T1000 (cell line): Measurements from ENCODE around the gene DDX47.
"Not testable (repeated sequence)": the region's sequence is repeated elsewhere in the genome, so short reads cannot be mapped to it uniquely, and the experiment has no call there.

Experiments used
- DNase-seq: peaks from one replicate; lab custom pipeline; 2025; ENCODE audit warnings: mixed read lengths; lab: John Stamatoyannopoulos, UW

Gene DDX47

DNA sequence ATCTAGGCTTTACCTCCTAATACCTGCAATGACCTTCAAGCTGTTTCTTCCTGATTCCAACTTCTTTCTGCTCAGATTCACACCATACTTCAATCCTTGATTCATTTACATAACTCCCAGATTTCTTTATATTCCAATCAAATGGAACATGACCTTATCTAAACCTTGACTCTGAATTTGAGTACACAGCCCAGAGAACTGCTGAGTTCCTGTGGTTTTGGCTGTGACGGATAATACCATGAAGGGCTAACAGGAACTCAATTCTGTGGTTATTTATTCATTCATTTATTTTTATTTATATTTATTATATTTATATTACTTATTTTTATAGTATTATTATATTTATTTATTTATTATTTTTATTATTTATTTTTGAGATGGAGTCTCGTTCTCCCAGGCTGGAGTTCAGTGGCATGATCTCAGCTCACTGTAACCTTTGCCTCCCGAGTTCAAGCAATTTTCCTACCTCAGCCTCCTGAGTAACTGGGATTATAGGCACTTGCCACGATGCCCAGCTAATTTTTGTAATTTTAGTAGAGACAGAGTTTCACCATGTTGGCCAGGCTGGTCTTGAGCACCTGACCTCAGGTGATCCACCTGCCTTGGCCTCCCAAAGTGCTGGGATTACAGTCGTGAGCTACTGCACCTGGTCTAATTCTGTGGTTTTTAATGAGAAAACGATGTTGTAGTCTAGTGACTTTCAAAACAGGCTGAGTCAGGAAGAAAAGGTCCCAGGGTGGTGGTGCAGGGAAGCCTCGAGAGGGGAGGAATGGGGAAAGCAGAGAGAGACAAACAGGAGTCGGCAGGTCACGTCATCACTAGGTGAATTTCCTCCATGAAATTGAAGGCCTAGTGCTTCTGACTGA lies 16.0 kb upstream of the DDX47 start:
- DNase-seq = no peak

DNA sequence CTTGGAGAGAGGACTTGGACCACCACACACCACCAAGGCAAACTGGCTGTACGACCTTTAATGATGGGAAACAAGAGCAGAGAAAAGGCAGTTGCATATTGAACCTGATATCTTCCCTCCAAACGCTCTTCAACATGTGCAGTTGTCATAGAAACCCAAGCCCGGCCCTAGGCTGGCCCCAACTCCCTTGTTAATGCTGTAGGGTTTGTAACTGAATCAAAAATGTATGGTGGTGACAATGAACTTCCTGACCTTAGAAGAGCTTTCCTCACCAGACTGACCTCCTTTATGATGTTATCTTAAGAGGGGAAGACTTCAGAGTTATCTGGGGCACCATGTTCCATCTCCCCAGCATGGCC lies 15.4 kb upstream of the DDX47 start:
- no peak for DNase-seq

DNA sequence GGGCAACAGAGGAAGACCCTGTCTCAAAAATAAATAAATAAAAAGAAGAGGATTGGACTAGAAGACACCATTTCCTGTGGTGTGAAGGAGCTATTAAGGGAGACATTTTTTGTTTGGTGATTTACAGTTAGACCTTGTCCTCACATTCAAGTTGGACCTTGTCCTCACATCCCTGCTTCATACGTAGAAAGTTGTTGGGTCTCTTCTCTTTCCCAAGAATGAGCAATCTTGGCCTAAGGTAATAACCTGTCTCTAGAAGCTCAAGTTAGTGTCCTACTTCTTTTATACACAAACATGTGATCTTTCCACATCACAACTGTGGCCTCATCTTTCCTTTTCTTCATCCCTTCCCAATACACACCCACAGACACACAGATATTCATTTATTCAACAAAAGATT lies 14.7 kb upstream of the DDX47 start:
- no peak for DNase-seq

DNA sequence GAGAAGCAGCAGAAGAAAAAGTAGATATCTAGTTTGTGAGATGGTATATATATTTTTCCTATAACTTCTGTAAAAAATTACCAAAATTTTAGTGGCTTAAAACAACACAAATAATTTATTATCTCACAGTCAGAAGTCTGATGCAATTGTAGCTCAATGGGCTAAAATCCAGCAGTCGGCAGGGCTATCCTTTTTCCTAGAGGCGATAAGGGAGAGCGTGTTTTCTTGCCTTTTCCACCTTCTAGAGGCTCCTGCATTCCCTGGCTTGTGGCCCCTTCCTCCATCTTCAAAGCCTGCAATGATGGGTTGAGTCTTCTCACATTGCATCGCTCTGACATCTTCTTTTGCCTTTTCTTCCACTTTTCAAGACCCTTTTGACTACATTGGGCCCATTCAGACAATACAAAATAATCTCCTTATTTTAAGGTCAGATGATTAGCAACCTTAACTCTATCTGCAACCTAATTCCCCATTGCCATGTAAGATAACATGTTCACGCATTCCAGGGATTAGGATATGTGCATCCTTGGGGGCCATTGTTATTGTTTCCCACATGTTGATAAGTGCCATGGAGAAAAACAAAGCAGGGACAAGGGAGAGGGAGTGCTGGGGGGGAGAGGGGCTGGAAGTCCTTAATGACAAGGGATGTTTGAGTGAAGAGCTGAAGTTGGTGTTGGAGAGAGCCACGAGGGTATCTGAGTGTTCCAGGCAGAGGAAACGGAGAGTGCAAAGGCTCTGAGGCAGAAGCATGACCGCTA lies 13.8 kb upstream of the DDX47 start:
- no peak for DNase-seq

DNA sequence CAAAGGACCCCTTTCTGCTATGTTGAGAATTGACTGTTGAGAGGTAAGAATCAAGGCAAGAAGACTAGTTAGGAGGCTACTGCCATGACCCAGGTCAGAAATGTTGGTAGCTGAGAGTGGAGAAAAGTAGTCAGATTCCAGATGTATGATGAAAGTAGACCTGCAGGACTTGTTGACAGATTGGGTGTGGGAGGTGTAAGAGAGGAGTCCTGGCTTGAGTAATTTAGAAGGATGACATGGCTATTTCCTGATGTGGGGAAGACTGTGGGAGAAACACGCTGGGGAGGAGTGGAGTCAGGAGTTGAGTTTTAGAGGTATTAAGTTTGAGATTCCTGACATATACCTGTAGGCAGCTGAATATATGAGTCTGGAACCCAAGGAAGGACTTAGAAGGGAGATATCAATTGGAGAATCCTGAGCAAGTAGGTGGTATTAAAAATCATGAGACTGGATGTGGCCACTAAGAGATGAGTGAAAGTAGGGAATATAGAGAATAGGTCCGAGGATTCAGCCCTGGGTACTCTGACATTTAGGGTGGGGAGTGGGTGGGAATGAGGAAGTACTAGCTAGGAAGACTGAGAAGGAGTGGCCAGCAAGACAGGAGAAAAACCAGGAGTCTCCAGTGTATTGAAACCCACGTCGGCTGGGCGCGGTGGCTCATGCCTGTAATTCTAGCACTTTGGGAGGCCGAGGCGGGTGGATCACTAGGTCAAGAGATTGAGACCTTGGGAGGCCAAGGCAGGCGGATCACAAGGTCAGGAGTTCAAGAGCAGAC lies 12.6 kb upstream of the DDX47 start:
- no peak for DNase-seq

DNA sequence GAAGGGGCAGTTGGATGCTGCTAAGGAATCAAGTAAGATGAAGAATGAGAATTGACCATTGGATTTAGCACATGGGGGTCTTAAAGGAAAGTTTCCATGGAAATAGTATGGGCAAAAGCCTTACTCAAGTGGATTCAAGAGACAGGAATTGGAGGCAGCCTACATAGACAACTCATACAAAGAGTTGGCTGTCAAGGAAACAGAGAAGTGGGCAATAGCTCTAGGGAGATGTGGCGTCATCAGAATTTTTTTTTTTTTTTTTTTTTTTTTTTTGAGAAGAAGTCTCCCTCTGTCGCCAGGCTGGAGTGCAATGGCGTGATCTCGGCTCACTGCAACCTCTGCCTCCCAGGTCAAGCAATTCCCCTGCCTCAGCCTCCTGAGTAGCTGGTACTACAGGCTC lies 11.5 kb upstream of the DDX47 start:
- not testable (repeated sequence) for DNase-seq

DNA sequence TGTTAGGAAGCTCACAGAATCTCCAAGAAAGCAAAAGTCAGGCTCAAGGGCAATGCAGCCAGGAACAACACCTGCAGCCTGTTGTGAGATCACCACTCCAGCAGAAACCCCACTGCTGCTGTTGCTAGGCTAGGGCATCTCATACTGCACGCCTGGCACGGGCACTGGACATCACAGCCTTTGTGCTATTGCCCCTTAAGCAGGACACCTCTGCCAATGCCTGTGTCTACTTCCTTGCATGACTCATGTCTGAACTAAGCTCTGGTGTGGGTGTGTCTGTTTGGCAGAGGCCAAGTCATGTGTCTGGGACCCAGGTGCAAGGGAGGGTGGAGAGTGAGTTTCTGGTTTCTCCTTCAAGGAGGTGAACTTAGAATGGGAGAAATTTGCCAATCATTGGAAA lies 10.0 kb upstream of the DDX47 start:
- DNase-seq = peak; percentile 25

DNA sequence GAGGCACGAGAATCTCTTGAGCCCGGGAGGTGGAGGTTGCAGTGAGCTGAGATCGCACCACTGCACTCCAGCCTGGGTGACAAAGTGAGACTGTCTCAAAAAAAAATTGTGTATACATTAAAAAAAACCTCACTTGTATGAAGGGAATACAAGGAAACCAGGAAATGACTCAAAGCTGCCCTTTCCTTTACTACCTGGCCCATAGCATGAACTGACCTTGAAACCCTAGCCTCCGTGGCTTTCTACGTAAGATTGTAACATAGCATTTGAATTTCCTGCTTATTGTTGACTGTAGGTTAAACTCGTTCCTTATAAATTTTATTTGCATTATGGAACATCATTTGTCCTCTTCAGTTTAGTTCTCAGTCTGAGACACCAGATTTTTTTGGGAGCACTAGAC lies 9.1 kb upstream of the DDX47 start:
- DNase-seq = no peak

DNA sequence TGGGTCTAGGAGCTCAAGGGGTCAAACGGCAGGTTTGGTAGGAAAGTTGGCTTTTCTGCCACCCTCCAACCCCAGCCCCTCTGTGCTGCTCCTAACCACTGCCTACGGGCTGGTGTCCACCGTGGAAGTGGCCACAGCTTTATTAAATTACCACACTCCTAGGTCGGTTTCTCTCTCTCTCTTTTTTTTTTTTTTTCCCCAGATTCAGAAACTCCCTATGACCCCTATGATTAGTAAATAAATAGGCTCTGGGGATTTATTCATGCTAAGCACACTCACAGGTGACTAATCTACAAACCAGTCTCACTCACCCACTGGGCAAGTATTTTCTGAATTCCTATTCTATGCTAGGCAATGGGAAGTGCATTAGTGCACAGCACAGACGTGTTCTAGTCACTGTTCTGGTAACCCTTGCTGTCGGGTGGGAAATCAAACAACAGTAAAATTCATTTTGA lies 8.7 kb upstream of the DDX47 start:
- DNase-seq = peak; percentile 19

DNA sequence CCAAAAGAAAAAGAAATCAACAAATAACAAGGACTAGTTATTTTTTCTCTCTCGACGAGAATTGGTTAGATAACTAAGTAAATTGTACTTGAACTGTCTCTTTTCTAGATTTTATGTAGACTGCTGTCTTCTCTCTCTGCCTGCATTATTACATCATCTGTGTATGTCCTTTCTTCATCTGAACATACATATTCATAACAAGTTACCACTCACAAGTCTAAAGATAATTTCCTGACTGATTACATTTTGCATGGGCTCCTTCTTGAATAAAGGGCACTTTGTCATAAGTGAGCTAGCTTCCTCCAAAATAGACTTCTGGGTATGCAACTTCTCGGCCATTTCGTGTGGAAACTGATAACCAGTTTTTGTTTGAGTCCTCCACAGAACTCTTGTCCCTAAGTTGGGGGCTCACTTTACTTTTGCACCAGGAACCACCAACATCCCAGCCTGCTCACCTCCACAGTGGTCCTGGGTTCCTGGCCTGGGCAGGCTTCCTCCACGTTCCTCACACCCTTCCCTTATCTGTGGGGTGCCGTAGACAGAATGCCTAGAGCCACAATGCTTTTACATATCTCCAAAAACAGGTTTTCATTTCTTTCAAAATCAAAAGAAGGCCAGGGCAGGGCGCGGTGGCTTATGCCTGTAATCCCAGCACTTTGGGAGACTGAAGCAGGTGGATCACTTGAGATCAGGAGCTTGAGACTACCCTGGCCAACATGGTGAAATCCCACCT lies 6.2 kb upstream of the DDX47 start:
- no peak for DNase-seq

DNA sequence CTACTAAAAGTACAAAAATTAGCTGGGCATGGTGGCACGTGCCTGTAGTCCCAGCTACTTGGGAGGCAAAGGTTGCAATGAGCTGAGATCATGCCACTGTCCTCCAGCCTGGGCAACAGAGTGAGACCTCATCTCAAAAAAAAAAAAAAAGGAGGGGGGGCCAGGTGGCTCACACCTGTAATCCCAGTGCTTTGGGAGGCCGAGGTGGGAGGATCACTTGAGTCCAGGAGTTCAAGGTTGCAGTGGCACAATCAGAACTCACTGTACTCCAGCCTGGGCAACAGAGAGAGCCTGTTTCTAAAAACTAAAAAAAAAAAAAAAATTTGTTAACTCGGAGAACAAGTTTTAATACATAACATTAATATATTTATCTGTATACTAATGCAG lies 5.6 kb upstream of the DDX47 start:
- DNase-seq = not testable (repeated sequence)

DNA sequence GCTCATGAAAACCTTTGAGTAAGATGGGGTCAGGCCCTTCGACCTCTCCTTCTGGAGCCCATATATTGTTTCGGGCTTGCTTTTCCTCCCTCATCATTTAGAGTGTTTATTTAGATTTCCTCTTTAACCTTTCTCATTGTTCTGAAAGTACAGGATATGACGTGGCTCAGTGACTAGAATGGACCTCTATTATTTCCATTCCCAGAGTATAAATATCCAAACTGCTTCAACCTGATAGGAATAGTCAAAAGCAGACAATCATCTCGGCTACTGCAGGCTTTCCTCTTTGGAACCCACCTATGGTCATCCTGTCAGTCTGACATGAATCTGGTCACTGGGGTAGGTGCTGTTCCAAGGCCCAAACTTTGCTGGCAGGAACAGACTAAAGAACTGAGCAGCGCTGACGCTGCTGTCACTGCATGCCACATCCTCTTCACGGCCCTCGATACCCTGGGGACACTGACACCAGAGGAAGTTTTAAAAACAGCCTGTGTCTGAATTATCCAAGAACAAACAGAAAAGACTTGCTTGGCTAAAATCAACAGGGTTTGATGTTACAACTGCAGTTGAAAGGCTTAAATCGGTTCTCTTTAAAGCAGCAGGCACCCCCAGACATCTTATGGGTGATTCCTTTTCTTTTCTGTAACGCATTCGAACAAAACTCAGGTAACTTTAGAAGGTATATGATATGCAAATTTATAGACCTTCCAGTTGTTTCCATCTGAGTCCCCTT lies 5.0 kb upstream of the DDX47 start:
- DNase-seq = no peak

DNA sequence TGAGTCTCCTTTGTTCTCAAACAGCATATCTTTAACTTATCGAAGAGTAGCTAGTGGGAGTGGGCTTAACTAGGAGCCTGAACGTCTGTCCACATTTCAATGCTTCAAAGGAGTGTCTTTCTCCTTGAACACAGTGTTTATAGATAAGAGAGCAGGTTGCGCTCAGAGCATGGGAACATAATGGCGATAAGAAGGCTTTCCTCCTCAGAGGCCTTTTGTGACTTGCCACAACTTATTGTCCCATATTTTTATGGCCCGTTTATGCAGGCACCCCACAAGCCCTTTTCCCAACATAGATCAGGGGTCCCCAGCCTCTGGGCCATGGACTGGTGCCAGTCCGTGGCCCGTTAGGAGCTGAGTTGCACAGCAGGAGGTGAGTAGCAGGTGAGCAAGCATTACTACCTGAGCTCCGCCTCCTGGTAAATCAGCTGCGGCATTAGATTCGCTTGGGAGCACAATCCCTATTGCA lies 2.6 kb upstream of the DDX47 start:
- no peak for DNase-seq

DNA sequence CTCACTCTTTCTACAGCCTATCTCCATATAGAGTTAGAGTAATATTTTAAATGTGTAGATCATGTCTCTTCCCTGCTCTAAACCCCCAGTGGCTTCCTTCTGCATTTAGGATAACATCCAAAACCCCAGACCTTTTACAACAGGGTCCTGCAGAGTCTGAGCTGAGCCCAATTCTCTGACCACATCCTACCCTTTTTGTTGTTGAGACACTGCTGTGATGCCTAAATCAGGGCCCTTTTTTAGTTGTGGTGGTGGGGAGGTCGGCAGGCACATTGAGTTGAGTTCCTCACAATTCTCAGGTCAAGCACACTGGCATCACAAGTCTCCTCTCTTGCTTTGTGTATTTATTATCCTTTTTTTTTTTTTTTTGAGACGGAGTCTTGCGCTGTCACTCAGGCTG lies 1.8 kb upstream of the DDX47 start:
- no peak for DNase-seq

DNA sequence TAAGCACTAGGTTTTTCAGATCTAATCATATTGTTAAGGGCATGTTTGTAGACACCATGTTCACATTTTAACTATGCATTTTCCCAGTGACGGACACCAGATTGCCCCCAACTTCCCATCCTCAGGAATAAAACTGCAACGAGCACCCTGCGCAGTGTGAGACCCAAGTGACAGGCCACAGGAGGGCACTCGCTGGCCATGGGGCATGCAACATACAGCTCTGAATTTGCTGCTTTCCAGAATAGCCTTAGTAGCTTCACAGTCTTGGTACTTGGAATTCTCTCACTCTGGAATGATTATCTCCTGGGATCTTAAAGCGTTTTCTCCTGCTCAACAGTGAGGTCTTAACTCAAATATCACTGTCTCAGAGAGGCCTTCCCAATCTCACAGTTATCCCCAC lies 972 bp upstream of the DDX47 start:
- DNase-seq = no peak

DNA sequence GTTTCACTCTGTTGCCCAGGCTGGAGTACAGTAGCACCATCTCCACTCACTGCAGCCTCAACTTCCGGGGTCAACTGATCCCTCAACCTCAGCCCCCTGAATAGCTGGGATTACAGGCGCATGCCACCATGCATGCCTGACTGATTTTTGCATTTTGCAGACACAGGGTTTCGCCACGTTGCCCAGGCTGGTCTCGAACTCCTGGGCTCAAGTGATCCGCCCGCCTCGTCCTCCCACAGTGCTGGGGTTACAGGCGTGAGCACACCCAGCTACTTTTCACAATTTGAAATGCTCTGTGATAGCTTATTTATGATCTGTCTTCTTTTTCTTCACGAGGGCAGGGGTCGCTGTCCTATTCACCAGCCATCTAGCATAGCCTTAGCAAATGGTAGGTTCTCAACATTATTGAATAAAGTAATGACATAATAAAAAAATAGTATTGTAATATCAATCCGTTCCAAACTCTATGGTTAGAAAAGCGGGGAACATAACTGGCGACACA lies 477 bp upstream of the DDX47 start:
- no peak for DNase-seq

DNA sequence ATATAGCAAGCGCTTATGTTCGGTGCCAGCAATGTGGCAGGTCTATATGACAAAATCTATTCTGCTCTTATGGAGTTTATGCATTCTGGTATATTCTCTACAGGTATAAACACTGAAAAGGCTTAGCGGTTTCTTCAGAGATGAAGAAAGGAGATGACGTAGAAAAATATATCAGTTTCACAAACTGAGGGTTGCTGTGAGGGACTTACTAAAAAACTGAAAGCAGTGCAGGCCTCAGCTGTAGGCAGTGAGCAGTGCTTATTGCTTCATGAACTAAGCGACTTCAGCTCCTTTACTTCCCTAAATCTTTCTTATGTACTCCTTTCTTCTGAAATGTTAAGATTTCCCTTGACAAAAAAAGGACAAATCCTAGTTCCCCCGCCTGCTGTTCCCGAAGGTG lies 4.5 kb downstream of the DDX47 start:
- DNase-seq = no peak

DNA sequence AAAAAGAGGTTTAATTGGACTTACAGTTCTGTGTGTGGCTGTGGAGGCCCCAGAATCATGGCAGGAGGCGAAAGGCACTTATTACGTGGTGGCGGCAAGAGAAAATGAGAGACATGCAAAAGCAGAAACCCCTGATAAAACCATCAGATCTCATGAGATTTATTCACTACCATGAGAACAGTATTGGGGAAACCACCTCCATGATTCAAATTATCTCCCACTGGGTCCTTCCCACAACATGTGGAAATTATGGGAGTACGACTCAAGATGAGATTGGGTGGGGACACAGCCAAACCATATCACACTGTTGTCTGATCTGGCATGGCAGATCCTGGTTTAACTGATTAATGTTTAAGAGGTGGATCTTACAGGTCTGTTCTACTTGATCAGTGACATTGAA lies 5.6 kb downstream of the DDX47 start:
- DNase-seq = no peak

DNA sequence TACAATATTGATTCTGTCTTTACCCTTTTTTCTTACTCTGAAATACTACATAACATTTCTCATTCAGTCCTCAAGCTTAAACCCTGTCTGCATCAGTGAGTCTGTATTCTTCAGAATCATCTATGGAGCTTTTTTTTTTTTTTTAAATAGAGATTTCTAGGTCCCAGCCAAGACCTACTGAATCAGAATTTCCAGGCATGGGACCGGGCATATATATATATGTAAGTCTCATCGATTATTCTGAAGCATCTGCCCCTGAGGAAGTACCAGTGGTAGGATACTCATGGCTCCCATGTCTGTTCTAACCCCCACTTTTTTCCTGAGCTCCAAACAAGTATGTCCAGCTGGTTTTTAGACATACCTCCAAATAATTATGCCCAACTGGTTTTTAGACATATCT lies 6.1 kb downstream of the DDX47 start:
- DNase-seq = no peak

DNA sequence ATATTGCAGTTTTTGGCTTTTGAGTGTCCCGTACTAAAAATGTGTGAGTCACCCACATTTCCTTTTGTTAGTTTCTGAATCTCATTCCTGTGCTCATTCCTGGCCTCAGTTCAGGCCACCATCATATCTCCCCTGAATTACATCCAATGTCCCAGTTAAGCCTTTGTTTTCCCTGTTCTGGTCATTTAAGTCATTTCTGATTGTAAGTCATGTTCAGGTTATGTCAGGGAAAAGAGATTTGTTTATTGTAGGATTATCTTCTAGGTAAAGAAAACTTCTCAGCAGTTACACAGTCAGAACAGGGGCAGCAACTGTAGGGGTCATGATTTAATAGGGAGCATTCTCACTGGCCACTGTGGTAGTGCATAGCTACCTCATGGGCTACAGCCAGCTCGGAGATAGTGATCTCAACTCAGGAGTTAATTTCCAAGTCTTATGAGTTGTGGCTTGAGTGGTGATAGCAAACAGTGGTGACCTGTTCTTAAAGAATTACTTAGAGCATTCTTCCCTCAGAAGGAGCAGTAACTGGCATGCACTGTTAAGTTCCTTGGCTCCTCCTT lies 6.7 kb downstream of the DDX47 start:
- DNase-seq = peak; percentile 59

DNA sequence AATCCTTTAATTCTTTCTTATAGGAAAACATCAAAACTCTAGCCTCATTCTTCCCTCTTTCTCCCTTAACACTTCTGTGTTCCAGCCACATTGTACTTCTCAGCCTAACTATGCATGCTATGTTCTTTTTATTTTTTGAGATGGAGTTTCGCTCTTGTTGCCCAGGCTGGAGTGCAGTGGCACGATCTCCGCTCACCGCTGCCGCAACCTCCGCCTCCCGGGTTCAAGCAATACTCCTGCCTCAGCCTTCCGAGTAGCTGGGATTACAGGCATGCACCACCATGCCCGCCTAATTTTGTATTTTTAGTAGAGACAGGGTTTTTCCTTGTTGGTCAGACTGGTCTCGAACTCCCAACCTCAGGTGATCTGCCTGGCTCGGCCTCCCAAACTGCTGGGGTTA lies 7.2 kb downstream of the DDX47 start:
- DNase-seq = not testable (repeated sequence)
